Ishikawa (cell line): ENCODE measurements around the gene PRKCH.

ENCODE experiments used
- CEBPB ChIP-seq: IDR thresholded peaks from 2 replicates; pipeline ENCODE4 v1.6.1; 2012
- CREB1 ChIP-seq: IDR thresholded peaks from 2 replicates; pipeline ENCODE4 v1.6.1; 2012; ENCODE audit warnings: low read depth
- EGR1 ChIP-seq: IDR thresholded peaks from 2 replicates; pipeline ENCODE4 v1.6.1; 2012
- EP300 ChIP-seq: IDR thresholded peaks from 2 replicates; pipeline ENCODE4 v1.6.1; 2012; ENCODE audit warnings: borderline replicate concordance
- FOXM1 ChIP-seq: IDR thresholded peaks from 2 replicates; pipeline ENCODE4 v1.6.1; 2012; ENCODE audit warnings: low read depth, borderline replicate concordance
- NFIC ChIP-seq: IDR thresholded peaks from 2 replicates; pipeline ENCODE4 v1.6.1; 2012
- RAD21 ChIP-seq: IDR thresholded peaks from 2 replicates; pipeline ENCODE4 v1.6.1; 2012; ENCODE audit warnings: low read depth
- TAF1 ChIP-seq: IDR thresholded peaks from 2 replicates; pipeline ENCODE4 v1.6.1; 2012; ENCODE audit warnings: low read depth, mild to moderate bottlenecking
- TCF12 ChIP-seq: IDR thresholded peaks from 2 replicates; pipeline ENCODE4 v1.6.1; 2012; ENCODE audit warnings: low read depth
- TEAD4 ChIP-seq: IDR thresholded peaks from 2 replicates; pipeline ENCODE4 v1.6.1; 2012
- USF1 ChIP-seq: IDR thresholded peaks from 2 replicates; pipeline ENCODE4 v1.6.1; 2012
- YY1 ChIP-seq: IDR thresholded peaks from 2 replicates; pipeline ENCODE4 v1.6.1; 2012; ENCODE audit warnings: low read depth
- ZBTB7A ChIP-seq: IDR thresholded peaks from 2 replicates; pipeline ENCODE4 v1.6.1; 2012; ENCODE audit warnings: low read depth
- TF ChIP-seq, protein P1 (sequence below): IDR thresholded peaks from 2 replicates; pipeline ENCODE4 v1.6.1; 2012
- TF ChIP-seq, protein P2 (sequence below): IDR thresholded peaks from 2 replicates; pipeline ENCODE4 v1.6.1; 2012; ENCODE audit warnings: low read depth, mild to moderate bottlenecking

The PRKCH gene

GRCh38 chr14:61282746-61283145 lies 38.6 kb upstream of the PRKCH start:
- TF ChIP-seq CREB1 (no peak), FOXM1 (no peak), TAF1 (no peak), TCF12 (no peak), ZBTB7A (no peak), USF1 (no peak), RAD21 (no peak), EP300 (no peak), CEBPB (no peak)
- TF ChIP-seq, protein P1, sequence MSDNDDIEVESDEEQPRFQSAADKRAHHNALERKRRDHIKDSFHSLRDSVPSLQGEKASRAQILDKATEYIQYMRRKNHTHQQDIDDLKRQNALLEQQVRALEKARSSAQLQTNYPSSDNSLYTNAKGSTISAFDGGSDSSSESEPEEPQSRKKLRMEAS = no peak

DNA sequence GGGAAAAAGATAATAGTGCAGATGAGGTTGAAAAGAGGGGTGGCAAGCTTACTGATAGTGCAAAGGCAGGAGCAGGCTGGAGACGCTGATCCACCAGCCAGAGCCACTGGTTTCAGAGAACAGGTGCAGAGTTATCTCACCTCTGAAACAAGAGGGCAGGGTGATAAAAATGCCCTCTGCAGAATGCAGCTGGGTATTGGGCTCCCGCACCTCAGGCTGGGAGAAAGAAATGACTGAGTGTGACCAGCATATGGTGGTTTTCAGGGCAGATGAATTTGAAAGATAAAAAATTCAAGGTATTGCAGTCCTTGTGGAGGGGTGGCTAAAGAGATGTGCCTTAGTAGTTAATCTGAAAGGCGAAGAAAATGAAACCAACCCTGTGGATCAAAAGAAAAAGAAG lies 37.4 kb upstream of the PRKCH start:
- TF ChIP-seq ZBTB7A (no peak), RAD21 (no peak), USF1 (no peak), TCF12 (no peak), TEAD4 (no peak), CREB1 (no peak), EP300 (no peak), TAF1 (no peak), CEBPB (no peak), YY1 (no peak), NFIC (no peak), EGR1 (no peak), FOXM1 (no peak)
- TF ChIP-seq, protein P2, sequence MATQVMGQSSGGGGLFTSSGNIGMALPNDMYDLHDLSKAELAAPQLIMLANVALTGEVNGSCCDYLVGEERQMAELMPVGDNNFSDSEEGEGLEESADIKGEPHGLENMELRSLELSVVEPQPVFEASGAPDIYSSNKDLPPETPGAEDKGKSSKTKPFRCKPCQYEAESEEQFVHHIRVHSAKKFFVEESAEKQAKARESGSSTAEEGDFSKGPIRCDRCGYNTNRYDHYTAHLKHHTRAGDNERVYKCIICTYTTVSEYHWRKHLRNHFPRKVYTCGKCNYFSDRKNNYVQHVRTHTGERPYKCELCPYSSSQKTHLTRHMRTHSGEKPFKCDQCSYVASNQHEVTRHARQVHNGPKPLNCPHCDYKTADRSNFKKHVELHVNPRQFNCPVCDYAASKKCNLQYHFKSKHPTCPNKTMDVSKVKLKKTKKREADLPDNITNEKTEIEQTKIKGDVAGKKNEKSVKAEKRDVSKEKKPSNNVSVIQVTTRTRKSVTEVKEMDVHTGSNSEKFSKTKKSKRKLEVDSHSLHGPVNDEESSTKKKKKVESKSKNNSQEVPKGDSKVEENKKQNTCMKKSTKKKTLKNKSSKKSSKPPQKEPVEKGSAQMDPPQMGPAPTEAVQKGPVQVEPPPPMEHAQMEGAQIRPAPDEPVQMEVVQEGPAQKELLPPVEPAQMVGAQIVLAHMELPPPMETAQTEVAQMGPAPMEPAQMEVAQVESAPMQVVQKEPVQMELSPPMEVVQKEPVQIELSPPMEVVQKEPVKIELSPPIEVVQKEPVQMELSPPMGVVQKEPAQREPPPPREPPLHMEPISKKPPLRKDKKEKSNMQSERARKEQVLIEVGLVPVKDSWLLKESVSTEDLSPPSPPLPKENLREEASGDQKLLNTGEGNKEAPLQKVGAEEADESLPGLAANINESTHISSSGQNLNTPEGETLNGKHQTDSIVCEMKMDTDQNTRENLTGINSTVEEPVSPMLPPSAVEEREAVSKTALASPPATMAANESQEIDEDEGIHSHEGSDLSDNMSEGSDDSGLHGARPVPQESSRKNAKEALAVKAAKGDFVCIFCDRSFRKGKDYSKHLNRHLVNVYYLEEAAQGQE = no peak
- TF ChIP-seq, protein P1 = no peak

DNA sequence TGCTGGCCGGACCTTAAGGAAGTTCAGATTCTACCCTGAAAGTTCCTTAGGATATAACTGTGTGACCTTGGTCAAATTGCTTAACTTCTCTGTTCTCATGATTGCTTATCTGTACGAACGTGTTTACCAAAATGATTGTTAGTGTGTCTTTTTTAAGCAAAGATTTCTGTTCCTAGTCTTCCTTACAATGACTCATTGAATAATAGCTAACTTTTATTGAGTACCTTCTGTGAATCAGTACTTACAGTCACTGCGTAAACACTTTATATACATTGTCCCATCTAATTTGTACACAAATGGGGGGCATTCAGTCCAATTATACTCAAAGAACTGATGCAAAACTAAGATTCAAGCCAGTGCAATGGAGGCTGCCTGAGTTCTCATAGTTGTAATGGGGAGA lies 36.0 kb upstream of the PRKCH start:
- TF ChIP-seq TCF12 (no peak), ZBTB7A (no peak), CEBPB (no peak), TAF1 (no peak), FOXM1 (no peak), YY1 (no peak), EGR1 (no peak), USF1 (no peak), EP300 (no peak), CREB1 (no peak)
- TF ChIP-seq, protein P1 = no peak
- TF ChIP-seq, protein P2 = no peak

DNA sequence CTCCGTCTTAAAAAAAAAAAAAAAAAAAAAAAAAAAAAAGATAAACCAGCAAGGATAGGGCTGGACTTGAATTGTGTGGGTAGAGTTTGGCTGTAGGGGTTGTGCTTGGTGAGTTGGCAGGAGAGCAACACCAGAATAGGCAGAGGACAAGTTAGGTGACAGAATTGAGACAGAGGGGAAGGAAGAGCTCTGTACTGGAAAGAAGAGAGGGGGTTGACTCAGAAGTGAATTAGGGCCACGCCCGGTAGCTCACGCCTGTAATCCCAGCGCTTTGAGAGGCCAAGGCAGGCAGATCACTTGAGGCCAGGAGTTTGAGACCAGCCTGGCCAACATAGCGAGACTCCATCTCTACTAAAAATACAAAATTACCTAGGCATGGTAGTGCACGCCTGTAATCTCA lies 34.2 kb upstream of the PRKCH start:
- TF ChIP-seq TCF12 (no peak), TAF1 (no peak), FOXM1 (no peak), EGR1 (no peak), EP300 (no peak)
- TF ChIP-seq, protein P1 = no peak

DNA sequence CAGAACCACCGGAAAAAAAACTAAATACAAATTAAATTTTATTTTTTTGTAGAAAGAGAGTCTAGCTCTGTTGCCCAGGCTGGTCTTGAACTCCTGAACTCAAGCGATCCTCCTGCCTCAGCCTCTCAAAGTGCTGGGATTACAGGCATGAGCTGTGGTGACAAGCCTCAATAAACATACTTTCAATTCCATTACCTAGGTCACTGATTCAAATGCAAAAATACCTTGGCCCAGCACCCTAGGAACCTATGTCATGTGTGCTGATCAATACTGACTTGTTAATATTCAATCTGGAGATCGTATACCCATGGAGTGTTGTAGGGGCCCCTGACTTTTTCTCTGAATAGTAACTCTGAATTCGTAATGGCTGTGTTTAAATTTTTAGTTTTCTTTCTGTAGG lies 33.2 kb upstream of the PRKCH start:
- TF ChIP-seq USF1 = no peak
- TF ChIP-seq TAF1 = no peak
- no peak for TF ChIP-seq EP300
- no peak for TF ChIP-seq EGR1
- no peak for TF ChIP-seq NFIC
- TF ChIP-seq, protein P1 = no peak
- TF ChIP-seq, protein P2 = no peak
- no peak for TF ChIP-seq CREB1
- TF ChIP-seq TCF12 = no peak
